Adrenal gland (tissue), 5 donors: ENCODE results near the gene ARMC9.

Experiments
- CTCF ChIP-seq, 6 experiments: fragments of 450-650 bp in 4 of 6; fragments of 200-600 bp in 2 of 6; sonication (generic) in 1 of 6; IDR thresholded peaks; 1 replicate in 5 of 6; 2 replicates in 1 of 6; pipeline versions ENCODE4 v1.5.1 to v1.8.0; 2016 to 2021; ENCODE audit warnings: antibody characterized with exemption in 6 of 6, mild to moderate bottlenecking in 2 of 6, moderate library complexity in 1 of 6
- POLR2A ChIP-seq, 2 donors: fragments of 450-650 bp; IDR thresholded peaks; one replicate each; pipeline ENCODE4 v1.6.1; 2017; ENCODE audit warnings: antibody characterized with exemption in 2 of 2, mild to moderate bottlenecking in 2 of 2, moderate library complexity in 1 of 2
- donor health status: DM: no; HTN: no; CAD: no.

DNA sequence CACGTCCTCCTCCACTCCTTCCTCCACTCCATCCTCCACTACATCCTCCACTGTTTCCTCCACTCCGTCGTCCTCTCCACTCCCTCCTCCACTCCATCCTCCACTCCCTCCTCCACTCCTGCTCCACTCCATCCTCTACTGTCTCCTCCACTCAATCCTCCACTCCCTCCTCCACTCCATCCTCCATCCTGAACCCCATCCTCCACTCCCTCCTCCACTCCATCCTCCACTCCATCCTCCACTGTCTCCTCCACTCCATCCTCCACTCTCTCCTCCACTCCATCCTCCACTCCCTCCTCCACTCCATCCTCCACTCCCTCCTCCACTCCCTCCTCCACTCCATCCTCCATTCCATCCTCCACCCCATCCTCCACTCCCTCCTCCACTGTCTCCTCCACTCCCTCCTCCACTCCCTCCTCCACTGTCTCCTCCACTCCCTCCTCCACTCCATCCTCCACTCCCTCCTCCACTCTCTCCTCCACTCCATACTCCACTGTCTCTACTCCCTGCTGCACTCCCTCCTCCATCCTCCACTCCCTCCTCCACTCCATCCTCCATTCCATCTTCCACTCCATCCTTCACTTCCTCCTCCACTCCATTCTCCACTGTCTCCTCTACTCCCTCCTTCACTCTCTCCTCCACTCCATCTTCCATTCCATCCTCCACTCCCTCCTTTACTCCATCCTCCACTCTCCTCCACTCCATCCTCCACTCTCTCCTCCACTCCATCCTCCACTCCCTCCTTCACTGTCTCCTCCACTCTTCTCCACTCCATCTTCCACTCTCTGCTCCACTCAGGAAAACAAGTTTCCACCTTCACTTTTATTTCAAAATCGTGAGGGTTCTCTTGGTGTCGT lies 182.8 kb downstream of the ARMC9 start:
- no peak for TF ChIP-seq CTCF (IDR thresholded peaks at IDR 0.05)
- no peak for TF ChIP-seq POLR2A (IDR thresholded peaks at IDR 0.05)
